ENCODE results near the gene HNRNPAB.

Gene HNRNPAB

DNA sequence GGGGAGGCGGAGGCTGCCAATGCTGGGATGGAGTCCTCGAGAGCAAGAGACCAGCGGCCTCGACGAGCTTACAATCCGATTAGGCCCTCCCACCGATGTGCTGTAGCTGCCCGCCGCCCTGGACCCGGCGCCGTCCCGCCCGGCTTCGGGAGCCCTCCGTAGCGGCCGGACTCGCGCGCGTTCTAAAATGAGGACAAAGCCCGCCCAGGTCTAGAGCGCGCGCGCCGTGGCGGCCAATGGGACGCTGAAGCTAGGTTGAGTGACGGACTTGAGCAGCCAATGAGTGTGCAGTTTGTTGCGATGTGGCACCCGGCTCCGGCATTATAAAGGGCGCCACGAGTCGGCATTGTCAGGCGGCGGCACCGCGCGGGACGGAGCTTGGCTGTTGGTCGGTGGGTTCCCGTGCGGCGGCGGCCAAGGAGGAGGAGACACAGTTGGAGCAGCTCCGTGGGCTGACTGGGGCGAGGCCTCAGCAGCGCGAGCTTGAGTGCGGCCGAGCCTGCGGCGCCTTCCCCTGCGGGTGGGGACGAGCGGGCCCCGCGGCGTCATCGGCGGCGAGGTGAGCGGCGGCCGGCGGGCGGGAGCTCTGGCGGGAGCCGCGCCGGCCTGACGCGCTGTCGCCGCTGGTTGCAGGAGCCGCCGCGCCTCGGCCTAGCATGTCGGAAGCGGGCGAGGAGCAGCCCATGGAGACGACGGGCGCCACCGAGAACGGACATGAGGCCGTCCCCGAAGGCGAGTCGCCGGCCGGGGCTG is at the start of gene HNRNPAB:
TSS of gene HNRNPAB (plus strand) at position 352 of the 753 bp plus-strand sequence. CDS start at position 657, 305 bp downstream.
- peak; percentile 87 for DNase-seq (ENCODE audit: low read depth)

- no peak for DNase-seq (ENCODE audit: low read depth)
These were observed 49.3 kb upstream of the HNRNPAB start for GRCh38 chr5:178155065-178155464.

DNA sequence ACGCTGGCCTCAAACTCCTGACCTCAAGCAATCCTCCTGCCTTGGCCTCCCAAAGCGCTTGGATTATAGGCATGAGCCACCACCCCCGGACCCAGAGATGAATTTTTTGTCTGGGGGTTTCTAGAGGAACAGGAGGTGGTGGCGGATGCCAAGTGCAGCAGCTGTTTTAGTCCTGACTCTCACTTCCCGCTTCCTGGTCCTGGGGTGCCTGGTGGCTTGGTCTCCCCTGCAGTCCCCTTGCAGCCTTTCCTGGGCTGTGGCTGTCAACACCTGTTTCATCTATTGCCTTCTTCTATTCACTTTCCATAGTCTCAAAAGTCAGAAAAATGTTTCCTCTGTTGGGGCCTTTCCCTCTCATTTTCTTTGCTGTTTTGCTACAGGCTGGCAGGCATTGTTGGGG is 44.2 kb upstream of the HNRNPAB start:
- no peak for DNase-seq (ENCODE audit: low read depth)

- DNase-seq (ENCODE audit: low read depth), result no peak
These were observed 41.9 kb upstream of the HNRNPAB start for GRCh38 chr5:178162481-178162880.

DNA sequence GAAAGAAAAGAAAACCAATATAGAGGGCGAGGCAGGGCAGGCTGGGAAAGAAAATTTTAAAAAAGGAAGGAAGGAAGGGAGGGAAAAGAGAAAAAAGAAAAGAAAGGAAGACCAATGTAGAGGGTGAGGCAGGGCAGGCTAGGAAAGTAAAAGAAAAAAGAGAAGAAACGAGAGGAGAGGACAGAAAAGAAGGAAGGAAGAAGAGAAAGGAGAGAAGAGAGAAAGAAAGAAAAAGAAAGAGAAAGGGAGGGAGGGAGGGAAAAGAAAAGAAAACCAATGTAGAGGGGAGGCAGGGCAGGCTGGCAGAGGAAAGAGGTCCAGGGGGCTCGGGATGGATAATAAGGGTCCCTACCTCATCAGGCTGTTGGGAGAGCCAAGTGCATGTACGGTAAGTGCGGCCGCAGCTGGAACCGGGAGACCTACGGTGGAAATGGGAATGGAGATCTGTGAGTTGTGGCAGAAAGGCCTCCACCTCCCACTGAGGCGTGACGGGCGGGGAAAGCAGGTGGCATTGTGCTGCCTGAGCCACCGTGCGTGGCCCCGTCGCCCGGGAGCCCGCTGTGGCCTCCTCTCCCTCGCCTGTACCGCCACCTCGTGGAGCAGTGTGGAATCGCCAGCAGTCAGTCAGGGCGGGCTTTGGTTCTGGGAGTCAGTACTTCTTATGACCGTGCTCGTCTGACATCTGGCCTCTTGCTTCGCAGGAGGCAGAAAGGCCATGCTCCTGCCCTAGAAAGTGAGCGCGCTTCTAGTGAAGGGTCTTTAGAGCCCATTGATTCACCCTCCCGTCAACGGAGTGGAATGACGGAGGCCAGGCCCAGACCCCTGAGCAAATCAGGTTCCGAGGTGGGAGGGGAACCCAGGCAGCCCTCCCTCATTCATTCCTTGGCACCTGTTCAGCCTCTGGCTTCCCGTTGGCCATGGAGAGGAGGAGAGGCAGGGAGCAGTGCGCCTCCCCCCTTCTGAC is 40.3 kb upstream of the HNRNPAB start:
- DNase-seq (ENCODE audit: low read depth), result peak; percentile 88

GRCh38 chr5:178165581-178165980 is 38.8 kb upstream of the HNRNPAB start:
- no peak for DNase-seq (ENCODE audit: low read depth)

DNA sequence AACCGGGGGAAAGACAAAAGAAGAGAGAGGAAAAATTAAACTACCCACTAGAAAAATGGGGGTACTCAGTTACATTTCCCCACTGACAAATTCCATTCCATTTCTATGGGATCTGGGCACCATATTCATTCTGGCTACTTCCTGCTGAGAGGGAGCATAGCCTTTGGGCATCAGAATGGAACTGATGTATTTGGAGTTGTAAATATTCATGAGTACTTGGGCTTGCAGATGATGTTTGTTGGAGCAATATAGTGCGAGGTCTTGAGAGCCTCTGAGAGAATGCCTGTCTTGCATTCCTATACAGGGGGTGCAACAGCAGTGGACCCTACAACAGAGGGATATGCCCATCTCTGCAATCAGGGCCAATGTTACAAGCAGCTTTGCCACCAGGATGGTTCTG is 33.9 kb upstream of the HNRNPAB start:
- DNase-seq (ENCODE audit: low read depth), result no peak

DNA sequence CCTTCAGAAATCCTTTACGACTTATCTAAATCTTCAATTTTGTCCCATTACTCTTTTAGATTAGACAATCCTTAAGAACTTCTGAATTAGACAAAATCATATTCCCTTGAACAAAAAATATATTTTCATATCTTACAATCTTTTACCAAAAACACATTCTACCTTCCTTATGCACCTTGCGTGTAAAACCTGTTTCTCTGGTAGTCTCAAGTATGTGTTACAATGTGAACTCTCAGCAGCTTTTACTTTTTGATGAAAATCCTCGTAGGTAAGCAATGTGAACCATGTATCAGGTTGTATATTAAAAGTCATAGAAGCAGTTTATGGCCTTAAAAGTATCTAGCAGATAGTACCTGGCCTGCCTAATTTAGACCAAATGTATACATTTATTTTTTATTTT is 29.9 kb upstream of the HNRNPAB start:
- no peak for DNase-seq (ENCODE audit: low read depth)

GRCh38 chr5:178176791-178177190 is 27.5 kb upstream of the HNRNPAB start:
- no peak for DNase-seq (ENCODE audit: low read depth)

GRCh38 chr5:178177569-178177968 is 26.8 kb upstream of the HNRNPAB start:
- no peak for DNase-seq (ENCODE audit: low read depth)

- no peak for DNase-seq (ENCODE audit: low read depth)
These were observed 24.0 kb upstream of the HNRNPAB start for GRCh38 chr5:178180141-178180863.

- no peak for DNase-seq (ENCODE audit: low read depth)
These were observed 22.0 kb upstream of the HNRNPAB start for GRCh38 chr5:178182158-178182876.

DNA sequence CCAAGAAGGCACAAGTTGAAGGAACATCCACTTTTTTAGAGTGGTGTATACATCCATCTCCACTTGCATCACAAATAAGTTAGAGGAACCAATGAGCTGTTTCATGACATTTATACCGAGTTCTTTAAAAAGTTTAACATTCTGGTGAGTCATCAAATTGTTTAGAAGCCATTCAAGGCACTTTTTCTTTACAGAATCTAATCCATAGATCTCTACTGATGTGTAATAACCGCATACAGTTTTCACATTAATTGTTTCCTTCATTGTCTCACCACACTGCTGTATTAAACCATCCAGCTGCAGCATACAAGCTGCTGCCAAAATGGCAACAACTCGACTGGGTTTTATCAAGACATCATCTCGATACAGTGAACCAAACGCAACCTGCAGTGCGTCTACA is 17.9 kb upstream of the HNRNPAB start:
- DNase-seq (ENCODE audit: low read depth), result no peak

DNA sequence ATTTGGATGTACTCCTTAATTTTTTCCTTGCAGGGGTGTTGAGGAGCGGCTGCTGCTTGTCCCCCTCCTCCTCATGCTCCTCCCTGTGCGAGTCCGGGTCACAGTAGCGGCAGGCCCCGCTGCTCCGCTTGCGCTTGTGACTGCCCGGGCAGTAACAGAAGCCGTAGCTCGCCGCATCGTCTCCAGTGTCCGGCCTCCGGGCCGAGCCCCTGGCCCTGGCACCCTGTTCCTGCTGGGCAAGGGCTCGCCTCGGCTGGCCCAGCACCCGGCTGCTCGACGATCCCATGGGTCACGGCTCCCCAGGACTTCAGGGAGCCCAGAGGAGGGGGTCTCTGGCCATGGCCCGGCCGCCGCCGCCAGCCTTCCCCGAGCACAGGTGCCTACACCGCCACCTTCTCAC is 17.3 kb upstream of the HNRNPAB start, which contains the start of gene GMCL2:
TSS of gene GMCL2 (minus strand) at position 358 of the 400 bp plus-strand sequence. CDS start at position 286, 72 bp downstream.
- DNase-seq (ENCODE audit: low read depth), result no peak

GRCh38 chr5:178189433-178189832 is 14.9 kb upstream of the HNRNPAB start:
- no peak for DNase-seq (ENCODE audit: low read depth)

GRCh38 chr5:178191661-178192060 is 12.7 kb upstream of the HNRNPAB start:
- no peak for DNase-seq (ENCODE audit: low read depth)

DNA sequence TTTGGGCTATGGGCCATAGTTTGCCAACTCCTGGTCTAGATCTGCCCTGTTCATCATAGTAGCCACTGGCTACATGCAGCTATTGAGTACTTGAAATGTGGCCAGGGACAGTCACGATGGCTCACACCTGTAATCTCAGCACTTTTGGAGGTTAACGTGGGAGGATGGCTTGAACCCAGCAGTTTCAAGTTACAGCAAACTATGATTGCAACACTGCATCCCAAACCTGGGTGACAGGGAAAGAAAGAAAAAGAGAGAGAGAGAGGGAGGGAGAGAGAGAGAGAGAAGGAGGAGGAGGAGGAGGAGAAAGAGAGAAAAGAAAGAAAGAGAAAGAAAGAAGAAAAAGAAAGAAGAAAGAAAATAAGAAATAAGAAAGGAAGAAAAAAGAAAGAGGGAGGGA is 12.1 kb upstream of the HNRNPAB start:
- no peak for DNase-seq (ENCODE audit: low read depth)

GRCh38 chr5:178192787-178193186 is 11.5 kb upstream of the HNRNPAB start:
- DNase-seq (ENCODE audit: low read depth), result no peak

GRCh38 chr5:178193251-178193809 is 11.0 kb upstream of the HNRNPAB start:
- DNase-seq (ENCODE audit: low read depth), result no peak

GRCh38 chr5:178194026-178194425 is 10.3 kb upstream of the HNRNPAB start:
- no peak for DNase-seq (ENCODE audit: low read depth)

DNA sequence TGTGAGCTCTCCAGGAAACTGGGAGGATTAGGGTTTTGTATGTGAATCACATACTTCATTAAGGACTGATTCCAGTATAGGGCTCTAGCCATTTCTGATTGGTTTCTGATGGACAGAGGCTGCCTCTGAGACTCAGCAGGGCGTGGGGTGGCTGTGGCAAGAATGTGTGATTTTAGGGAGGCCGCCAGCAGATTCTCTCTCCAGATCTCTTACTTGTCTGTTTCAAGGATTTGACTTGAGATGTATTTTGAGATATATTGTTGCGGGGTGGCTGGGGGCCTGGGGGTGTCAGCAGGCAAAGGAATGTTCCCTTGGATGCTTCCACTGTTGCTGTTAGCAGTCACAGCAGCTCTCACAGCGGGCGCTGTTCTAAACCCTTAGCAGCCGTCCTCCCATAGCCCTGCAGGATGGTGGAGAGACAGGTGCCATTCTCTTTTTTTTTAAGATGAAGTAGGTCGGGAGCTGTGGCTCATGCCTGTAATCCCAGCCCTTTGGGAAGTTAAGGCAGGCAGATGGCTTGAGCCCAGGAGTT is 8.0 kb upstream of the HNRNPAB start:
- no peak for DNase-seq (ENCODE audit: low read depth)
